ENCODE results near the gene NXN.

DNA sequence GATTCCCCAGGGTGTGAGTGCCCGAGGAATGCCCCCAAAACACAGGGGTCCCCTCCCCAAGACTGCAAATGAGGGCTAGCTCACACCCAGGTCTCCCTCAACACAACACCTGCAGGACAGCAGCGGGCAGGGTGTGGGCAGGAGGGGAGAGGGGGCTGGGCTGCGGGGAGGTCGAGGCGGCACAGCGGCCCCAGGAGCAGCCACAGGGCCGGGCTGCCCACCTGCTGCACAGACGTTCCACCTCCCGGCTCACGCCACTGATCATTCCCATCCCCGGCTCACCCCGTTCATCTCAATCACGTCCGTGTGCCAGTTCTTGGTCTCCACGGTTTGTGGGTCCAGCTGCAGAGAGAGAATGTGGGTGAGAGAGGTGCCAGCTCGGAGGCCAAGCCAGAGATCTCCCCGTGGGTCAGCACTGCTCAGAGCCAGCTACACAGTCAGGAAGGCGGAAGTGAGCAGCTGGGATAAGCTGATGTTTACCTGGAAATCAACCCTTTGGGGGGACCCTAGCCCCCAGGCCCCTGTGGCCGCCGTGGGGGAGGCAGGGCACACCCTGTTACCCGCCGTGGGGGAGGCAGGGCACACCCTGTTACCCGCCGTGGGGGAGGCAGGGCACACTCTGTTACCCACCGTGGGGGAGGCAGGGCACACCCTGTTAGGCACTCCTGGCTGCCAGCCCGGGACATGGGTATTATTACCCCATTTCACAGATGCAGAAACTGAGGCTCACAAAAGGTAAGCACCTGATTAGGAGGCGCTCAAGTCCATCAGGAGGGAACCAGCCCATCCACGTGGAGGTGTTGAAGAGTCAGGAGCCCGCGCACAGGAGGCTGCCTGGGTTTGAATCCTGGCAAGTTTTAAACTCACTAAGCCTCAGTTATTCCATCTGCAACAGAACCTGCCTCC lies 33.5 kb upstream of the NXN start:
- TF ChIP-seq POLR2A (IDR thresholded peaks at IDR 0.05), result no peak
- TF ChIP-seq, protein P1, sequence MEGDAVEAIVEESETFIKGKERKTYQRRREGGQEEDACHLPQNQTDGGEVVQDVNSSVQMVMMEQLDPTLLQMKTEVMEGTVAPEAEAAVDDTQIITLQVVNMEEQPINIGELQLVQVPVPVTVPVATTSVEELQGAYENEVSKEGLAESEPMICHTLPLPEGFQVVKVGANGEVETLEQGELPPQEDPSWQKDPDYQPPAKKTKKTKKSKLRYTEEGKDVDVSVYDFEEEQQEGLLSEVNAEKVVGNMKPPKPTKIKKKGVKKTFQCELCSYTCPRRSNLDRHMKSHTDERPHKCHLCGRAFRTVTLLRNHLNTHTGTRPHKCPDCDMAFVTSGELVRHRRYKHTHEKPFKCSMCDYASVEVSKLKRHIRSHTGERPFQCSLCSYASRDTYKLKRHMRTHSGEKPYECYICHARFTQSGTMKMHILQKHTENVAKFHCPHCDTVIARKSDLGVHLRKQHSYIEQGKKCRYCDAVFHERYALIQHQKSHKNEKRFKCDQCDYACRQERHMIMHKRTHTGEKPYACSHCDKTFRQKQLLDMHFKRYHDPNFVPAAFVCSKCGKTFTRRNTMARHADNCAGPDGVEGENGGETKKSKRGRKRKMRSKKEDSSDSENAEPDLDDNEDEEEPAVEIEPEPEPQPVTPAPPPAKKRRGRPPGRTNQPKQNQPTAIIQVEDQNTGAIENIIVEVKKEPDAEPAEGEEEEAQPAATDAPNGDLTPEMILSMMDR (IDR thresholded peaks at IDR 0.05), result no peak
